ENCODE results near the gene PCOLCE2. TPM values are rescaled to one million over a fixed set of nuclear protein-coding genes. Genes with fewer than 3 reads are reported as not detected.

PCOLCE2 gene
- total RNA-seq, 1 experiment from 2014 or later: 0.34 TPM

GRCh38 chr3:142796823-142797222 is 92.1 kb downstream of the PCOLCE2 start:
- ChIA-PET POLR2A (no interaction called here), CTCF (no interaction called here)
- H3K36me3 ChIP-seq (ENCODE audit: control insufficient read depth, insufficient read depth, low read length): no peaks in the 10 kb centered on the region
- no TSS peak for BruUV-seq (replicated peaks)
- DNase-seq: no peak
- Mint-ChIP-seq H3K9me3 (ENCODE audit: unreplicated experiment) (no peaks in the 10 kb centered on the region), H3K36me3 (ENCODE audit: insufficient read depth, unreplicated experiment) (no peaks in the 10 kb centered on the region), H3K4me1 (ENCODE audit: low read depth, unreplicated experiment) (no peaks in the 10 kb centered on the region), H3K27ac (ENCODE audit: unreplicated experiment) (no peak overlapping the region), H3K27me3 (ENCODE audit: insufficient read depth, unreplicated experiment) (no peaks in the 10 kb centered on the region), H3K4me3 (ENCODE audit: unreplicated experiment) (no peak overlapping the region)
- H3K9me3 ChIP-seq: no peaks in the 10 kb centered on the region; the same call in 1 of the 2 replicates
- no peaks in the 10 kb centered on the region for H3K4me1 ChIP-seq
- H3K27me3 ChIP-seq (replicated peaks; ENCODE audit: control insufficient read depth, insufficient read depth, low read length): no peaks in the 10 kb centered on the region
- H3K4me3 ChIP-seq (ENCODE audit: low read depth, low read length): no peak overlapping the region
- TF ChIP-seq CTCF (IDR thresholded peaks at IDR 0.05; ENCODE audit: insufficient read depth in 1 of 2, low read depth in 1 of 2, low read length in 1 of 2, severe bottlenecking in 1 of 2, unreplicated experiment in 1 of 2): no peak
- intact Hi-C loops (cut with micrococcal nuclease; ENCODE audit: unreplicated experiment): no loop called here

- DNase-seq: no peak
- H3K36me3 Mint-ChIP-seq (ENCODE audit: insufficient read depth, unreplicated experiment): no peaks in the 10 kb centered on the region
- CTCF ChIA-PET: no interaction called here
- no peaks in the 10 kb centered on the region for H3K36me3 ChIP-seq (ENCODE audit: control insufficient read depth, insufficient read depth, low read length)
- TF ChIP-seq CTCF (IDR thresholded peaks at IDR 0.05; ENCODE audit: insufficient read depth in 1 of 2, low read depth in 1 of 2, low read length in 1 of 2, severe bottlenecking in 1 of 2, unreplicated experiment in 1 of 2): no peak
- H3K4me1 ChIP-seq: peaks cover 6% of the 10 kb centered on the region; the same call in 1 of the 2 replicates
- H3K9me3 Mint-ChIP-seq (ENCODE audit: unreplicated experiment): no peaks in the 10 kb centered on the region
- H3K27me3 Mint-ChIP-seq (ENCODE audit: insufficient read depth, unreplicated experiment): no peaks in the 10 kb centered on the region
- H3K4me3 Mint-ChIP-seq (ENCODE audit: unreplicated experiment): no peak overlapping the region
- H3K4me1 Mint-ChIP-seq (ENCODE audit: low read depth, unreplicated experiment): peaks cover 5% of the 10 kb centered on the region
- no peaks in the 10 kb centered on the region; the same call in 1 of the 2 replicates for H3K9me3 ChIP-seq
- intact Hi-C loops (cut with micrococcal nuclease; ENCODE audit: unreplicated experiment): no loop called here
- POLR2A ChIA-PET: no interaction called here
- H3K27ac Mint-ChIP-seq (ENCODE audit: unreplicated experiment): no peak overlapping the region
- H3K4me3 ChIP-seq (ENCODE audit: low read depth, low read length): no peak overlapping the region
- BruUV-seq (replicated peaks): no TSS peak
- no peaks in the 10 kb centered on the region for H3K27me3 ChIP-seq (replicated peaks; ENCODE audit: control insufficient read depth, insufficient read depth, low read length)
These were observed 93.6 kb downstream of the PCOLCE2 start for GRCh38 chr3:142795332-142795731.

- Mint-ChIP-seq H3K36me3 (ENCODE audit: insufficient read depth, unreplicated experiment) (no peaks in the 10 kb centered on the region), H3K27ac (ENCODE audit: unreplicated experiment) (no peak overlapping the region)
- CTCF ChIA-PET: no interaction called here
These were observed 94.4 kb downstream of the PCOLCE2 start for GRCh38 chr3:142794508-142794907.

More at GRCh38 chr3:142794508-142794907, 94.4 kb downstream of the PCOLCE2 start:
- no peak overlapping the region for H3K4me3 ChIP-seq (ENCODE audit: low read depth, low read length)
- no TSS peak for BruUV-seq (replicated peaks)
- POLR2A ChIA-PET: no interaction called here
- peaks cover 6% of the 10 kb centered on the region; the same call in 1 of the 2 replicates for H3K4me1 ChIP-seq
- H3K9me3 Mint-ChIP-seq (ENCODE audit: unreplicated experiment): no peaks in the 10 kb centered on the region
- H3K27me3 Mint-ChIP-seq (ENCODE audit: insufficient read depth, unreplicated experiment): no peaks in the 10 kb centered on the region
- DNase-seq: no peak
- intact Hi-C loops (cut with micrococcal nuclease; ENCODE audit: unreplicated experiment): no loop called here
- peaks cover 13% of the 10 kb centered on the region for H3K4me1 Mint-ChIP-seq (ENCODE audit: low read depth, unreplicated experiment)
- no peak for TF ChIP-seq CTCF (IDR thresholded peaks at IDR 0.05; ENCODE audit: insufficient read depth in 1 of 2, low read depth in 1 of 2, low read length in 1 of 2, severe bottlenecking in 1 of 2, unreplicated experiment in 1 of 2)
- no peaks in the 10 kb centered on the region for H3K36me3 ChIP-seq (ENCODE audit: control insufficient read depth, insufficient read depth, low read length)
- no peak overlapping the region for H3K4me3 Mint-ChIP-seq (ENCODE audit: unreplicated experiment)
- no peaks in the 10 kb centered on the region for H3K27me3 ChIP-seq (replicated peaks; ENCODE audit: control insufficient read depth, insufficient read depth, low read length)
- H3K9me3 ChIP-seq: no peaks in the 10 kb centered on the region; the same call in 1 of the 2 replicates

Data from Caco-2 (cell line).